Measurements from ENCODE around the gene ZNF398. TPM values are rescaled to one million over a fixed set of nuclear protein-coding genes. Genes with fewer than 3 reads are reported as not detected.

The ZNF398 gene
- total and polyA plus RNA-seq, 8 donors, result 2.4 to 8.0 (median 5.4) TPM

GRCh38 chr7:149195180-149196150 lies 48.2 kb downstream of the ZNF398 start, which contains the start of gene ZNF282:
TSS of gene ZNF282 (plus strand) at chr7:149195546. CDS start at chr7:149195590, 44 bp downstream.
- ATAC-seq, result peak; percentile 99
- intact Hi-C loops (cut with DNase I), result no loop called here
- Histone ChIP-seq H3K9me3 (no peaks in the 10 kb centered on the region), H3K4me3 (peak within 1 kb of the TSS; percentile 68 to 89 (median 81)), H3K27me3 (no peaks in the 10 kb centered on the region), H3K36me3 (peaks cover 0 to 22% (median under 1%) of the 10 kb centered on the region in 3 donors), H3K4me1 (peaks cover 6 to 7% (median 7%) of the 10 kb centered on the region in 3 donors), H3K27ac (peak within 1 kb of the TSS; percentile 76 to 89 (median 84))
- FAIRE-seq, result no peak
- 0% methylated on average over 63 to 97 of the region's 97 CpGs for WGBS, 2 donors
- DNase-seq, result peak; percentile 91 to 97 (median 92)
- TF ChIP-seq CTCF (IDR thresholded peaks at IDR 0.05), result peak; percentile 39 to 56 (median 48)

GRCh38 chr7:149196151-149196704 lies 49.0 kb downstream of the ZNF398 start:
- Histone ChIP-seq H3K4me3 (peak overlapping the region; percentile 59 to 89 (median 78)), H3K27me3 (no peaks in the 10 kb centered on the region), H3K27ac (peak overlapping the region in 3 of 4 donors; percentile 44 to 89 (median 83)), H3K4me1 (peaks cover 6 to 7% (median 7%) of the 10 kb centered on the region in 3 donors), H3K9me3 (no peaks in the 10 kb centered on the region), H3K36me3 (peaks cover 0 to 30% (median 8%) of the 10 kb centered on the region in 3 donors)
- DNase-seq, result no peak
- 1% methylated on average over 17 of the region's 17 CpGs for WGBS, 2 donors
- no peak for FAIRE-seq
- TF ChIP-seq CTCF (IDR thresholded peaks at IDR 0.05), result no peak
- intact Hi-C loops (cut with DNase I), result no loop called here
- ATAC-seq, result no peak

- WGBS, 2 donors, result 7 to 13% methylated on average over 7 of the region's 7 CpGs
- no peaks in the 10 kb centered on the region for H3K9me3 ChIP-seq
- no peak for FAIRE-seq
- H3K4me3 ChIP-seq, result peak overlapping the region; percentile 59 to 89 (median 78)
- H3K27me3 ChIP-seq, result no peaks in the 10 kb centered on the region
- H3K36me3 ChIP-seq, result peaks cover 0 to 33% (median 8%) of the 10 kb centered on the region in 3 donors
- peak overlapping the region in 2 of 4 donors; percentile 32 to 44 for H3K27ac ChIP-seq
- DNase-seq, result no peak
- intact Hi-C loops (cut with DNase I), result no loop called here
- no peak for TF ChIP-seq CTCF (IDR thresholded peaks at IDR 0.05)
- peaks cover 6 to 7% (median 7%) of the 10 kb centered on the region in 3 donors for H3K4me1 ChIP-seq
- ATAC-seq, result no peak
These were observed 49.5 kb downstream of the ZNF398 start for GRCh38 chr7:149196705-149197171.

GRCh38 chr7:149197675-149198074 lies 50.4 kb downstream of the ZNF398 start:
- intact Hi-C loops (cut with DNase I), result no loop called here
- peaks cover 0 to 36% (median 8%) of the 10 kb centered on the region in 3 donors for H3K36me3 ChIP-seq
- H3K4me1 ChIP-seq, result peaks cover 6 to 7% (median 7%) of the 10 kb centered on the region in 3 donors
- DNase-seq (no peak), FAIRE-seq (no peak), ATAC-seq (no peak)
- H3K9me3 ChIP-seq, result no peaks in the 10 kb centered on the region
- no peak overlapping the region for H3K27ac ChIP-seq
- H3K27me3 ChIP-seq, result no peaks in the 10 kb centered on the region
- no peak overlapping the region for H3K4me3 ChIP-seq
- 64 to 74% methylated on average over 4 of the region's 4 CpGs for WGBS, 2 donors
- TF ChIP-seq CTCF (IDR thresholded peaks at IDR 0.05), result no peak
